IPS DF 6.9 (cell line): Measurements from ENCODE around the gene FCHO1.
"Not testable (repeated sequence)": the region's sequence is repeated elsewhere in the genome, so short reads cannot be mapped to it uniquely, and the experiment has no call there.

Source experiments
- DNase-seq: peaks from one replicate; pipeline ENCODE4 v3.0.0-alpha.2; 2013; ENCODE audit warnings: low read depth, low spot score
- H3K27ac ChIP-seq: one replicate; pipeline ENCODE4 v1.5.1; 2013; ENCODE audit warnings: low read length, control low read depth
- H3K27me3 ChIP-seq: 2 replicates; pipeline ENCODE4 v1.6.1; 2013; ENCODE audit warnings: mild to moderate bottlenecking, low read length; ENCODE audit not compliant: control insufficient read depth, insufficient read depth
- H3K36me3 ChIP-seq: 2 replicates; pipeline ENCODE4 v1.6.1; 2013; ENCODE audit warnings: low read length; ENCODE audit not compliant: control insufficient read depth, insufficient read depth
- H3K4me1 ChIP-seq: 2 replicates; pipeline ENCODE4 v1.6.1; 2013; ENCODE audit warnings: low read length; ENCODE audit not compliant: control insufficient read depth, insufficient read depth
- H3K4me3 ChIP-seq: 2 replicates; pipeline ENCODE4 v1.5.1; 2013; ENCODE audit warnings: mild to moderate bottlenecking, low read length
- H3K9me3 ChIP-seq: 2 replicates; pipeline ENCODE4 v1.6.1; 2013; ENCODE audit warnings: low read length, inconsistent platforms; ENCODE audit not compliant: control insufficient read depth, insufficient read depth
- WGBS: extraction: QIAGEN DNeasy Blood & Tissue Kit; methylation state at CpG from one replicate; pipeline ENCODE4 v1.1.7; 2013; ENCODE audit warnings: mixed read lengths, missing lambda C conversion rate; ENCODE audit not compliant: insufficient read length, insufficient coverage; 5-methylcytosine and 5-hydroxymethylcytosine counted together

FCHO1 gene

DNA sequence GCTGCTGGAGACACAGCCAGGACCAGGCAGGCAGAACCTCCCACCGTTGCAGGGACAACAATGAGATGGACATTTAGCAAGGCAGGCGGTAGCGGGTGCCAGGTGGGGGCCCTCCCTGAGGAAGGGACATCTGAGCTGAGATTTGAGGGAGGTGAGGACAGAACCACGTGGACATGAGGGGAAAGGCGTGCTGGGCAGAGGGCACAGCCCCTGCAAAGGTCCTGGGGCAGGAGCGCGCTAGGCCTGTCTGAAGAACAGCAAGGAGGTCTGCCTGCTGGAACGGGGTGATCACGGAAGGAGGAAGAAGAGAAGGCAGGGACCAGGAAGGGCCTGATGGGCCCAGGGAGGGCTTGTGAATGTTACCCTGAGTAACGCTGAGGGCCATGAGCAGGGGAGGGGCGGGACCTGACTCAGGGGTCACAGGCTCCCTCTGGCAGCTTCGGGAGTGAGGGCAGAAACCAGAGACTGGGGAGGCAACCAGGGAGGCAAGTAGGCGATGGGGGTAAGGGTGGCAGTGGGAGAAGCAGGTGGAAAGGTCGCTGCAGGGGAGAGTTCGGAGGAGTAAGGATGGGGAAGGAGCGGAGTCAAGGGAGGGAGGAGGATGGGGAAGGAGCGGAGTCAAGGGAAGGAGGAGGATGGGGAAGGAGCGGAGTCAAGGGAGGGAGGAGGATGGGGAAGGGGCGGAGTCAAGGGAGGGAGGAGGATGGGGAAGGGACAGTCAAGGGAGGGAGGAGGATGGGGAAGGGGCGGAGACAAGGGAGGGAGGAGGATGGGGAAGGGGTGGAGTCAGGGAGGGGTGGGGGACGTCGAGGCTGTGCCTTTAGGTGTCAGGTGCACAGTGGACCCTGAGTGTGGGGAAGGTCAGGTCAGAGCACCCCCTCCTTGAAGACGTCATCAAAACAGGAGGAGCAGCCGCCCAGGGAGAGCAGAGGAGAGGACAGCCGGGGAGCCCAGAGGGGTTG is 28.0 kb downstream of the FCHO1 start:
- H3K4me3 ChIP-seq = peak overlapping the region; percentile 27; the same call in 1 of the 2 replicates
- WGBS = no CpG with 5 or more reads among the region's 25 CpGs
- H3K27me3 ChIP-seq = no peaks in the 10 kb centered on the region
- 0 out of 2 replicates have a peak, but pooled peaks cover 4% of the 10 kb centered on the region for H3K36me3 ChIP-seq
- H3K9me3 ChIP-seq = no peaks in the 10 kb centered on the region
- DNase-seq = peak; percentile 94
- peaks cover 2% of the 10 kb centered on the region; the same call in 1 of the 2 replicates for H3K4me1 ChIP-seq
- H3K27ac ChIP-seq = no peak overlapping the region

DNA sequence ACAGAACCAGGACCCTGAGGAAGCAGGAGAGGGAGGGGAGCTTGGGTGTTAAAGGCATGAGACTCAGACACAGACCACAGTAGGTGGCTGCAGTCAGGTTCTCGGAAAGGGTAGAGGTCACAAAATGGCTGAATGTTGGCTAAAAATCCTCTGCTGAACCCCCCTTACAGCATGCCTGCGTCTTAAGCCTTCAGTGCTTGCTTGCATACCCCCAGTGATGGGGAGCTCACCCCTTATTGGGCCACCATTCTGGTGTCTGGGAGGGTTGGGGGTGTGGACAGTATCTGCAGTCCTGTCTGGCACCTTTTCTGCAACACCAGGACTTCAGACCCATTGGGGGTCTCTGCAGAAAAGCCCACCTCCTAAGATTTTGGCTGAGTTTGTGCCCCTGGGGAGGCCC is 29.5 kb downstream of the FCHO1 start:
- no CpG with 5 or more reads among the region's 2 CpGs for WGBS
- 0 out of 2 replicates have a peak, but pooled peaks cover 4% of the 10 kb centered on the region for H3K36me3 ChIP-seq

DNA sequence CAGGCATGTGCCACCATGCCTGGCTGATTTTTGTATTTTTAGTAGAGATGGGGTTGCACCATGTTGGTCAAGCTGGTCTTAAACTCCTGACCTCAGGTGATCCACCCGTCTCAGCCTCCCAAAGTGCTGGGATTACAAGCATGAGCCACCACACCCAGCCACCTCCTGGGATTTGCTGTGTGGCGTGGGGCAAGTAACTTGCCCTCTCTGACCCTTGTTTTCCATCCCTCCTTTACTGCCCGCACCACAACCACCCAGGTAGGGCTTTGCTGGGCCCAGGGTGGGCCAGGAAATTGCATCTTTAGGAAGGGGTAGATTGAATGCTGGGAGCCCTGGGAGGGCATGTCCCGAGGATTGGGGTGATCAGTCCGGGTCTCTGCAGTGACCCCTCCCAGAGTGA is 32.4 kb downstream of the FCHO1 start:
- H3K27me3 ChIP-seq, DNase-seq, H3K27ac ChIP-seq, H3K9me3 ChIP-seq, H3K36me3 ChIP-seq, H3K4me1 ChIP-seq, H3K4me3 ChIP-seq: not testable (repeated sequence)
- WGBS = no CpG with 5 or more reads among the region's 5 CpGs

More for the DNA sequence above, 29.5 kb downstream of the FCHO1 start:
- Histone ChIP-seq H3K27me3 (no peaks in the 10 kb centered on the region), H3K27ac (no peak overlapping the region), H3K4me1 (no peaks in the 10 kb centered on the region; the same call in 1 of the 2 replicates), H3K4me3 (no peak overlapping the region), H3K9me3 (no peaks in the 10 kb centered on the region)
- DNase-seq = no peak

DNA sequence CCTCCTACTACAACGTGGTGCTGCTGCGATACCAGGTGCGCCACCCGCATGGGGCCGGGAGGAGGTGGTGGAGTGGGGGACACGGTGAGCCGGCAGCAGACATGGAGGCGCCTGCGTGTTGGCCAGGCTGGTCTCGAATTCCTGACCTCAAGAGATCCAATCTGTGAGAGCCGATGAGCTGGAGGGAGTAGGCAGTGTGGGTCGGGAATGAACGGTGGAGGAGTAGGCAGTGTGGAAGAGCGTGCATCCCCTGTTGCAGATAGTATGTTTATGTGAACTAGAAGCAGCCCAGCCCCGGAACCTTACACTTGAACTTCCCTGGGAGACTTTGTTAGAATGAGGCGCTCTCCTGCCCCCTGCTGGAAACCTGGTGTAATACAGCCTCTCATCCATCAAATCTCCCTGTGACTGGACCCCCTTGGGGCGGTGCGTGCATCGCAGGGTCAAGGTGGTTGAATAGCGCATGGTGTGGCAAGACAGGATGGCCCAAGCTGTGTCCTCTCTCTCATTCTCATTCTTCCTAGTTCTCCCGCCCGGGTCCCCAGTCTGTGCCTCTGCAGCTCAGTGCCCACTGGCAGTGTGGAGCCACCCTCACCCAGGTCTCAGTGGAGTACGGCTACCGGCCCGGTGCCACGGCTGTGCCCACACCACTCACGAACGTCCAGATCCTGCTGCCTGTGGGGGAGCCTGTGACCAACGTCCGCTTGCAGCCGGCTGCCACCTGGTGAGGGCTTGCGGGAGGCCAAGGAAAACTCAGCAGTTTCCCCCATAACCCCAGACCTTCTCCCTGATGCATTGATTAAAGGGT is 33.1 kb downstream of the FCHO1 start:
- no peaks in the 10 kb centered on the region for H3K9me3 ChIP-seq
- no CpG with 5 or more reads among the region's 32 CpGs for WGBS
- H3K4me3 ChIP-seq = no peak overlapping the region
- no peaks in the 10 kb centered on the region for H3K27me3 ChIP-seq
- no peak for DNase-seq
- H3K27ac ChIP-seq = no peak overlapping the region
- H3K4me1 ChIP-seq = no peaks in the 10 kb centered on the region; the same call in 1 of the 2 replicates
- 0 out of 2 replicates have a peak, but pooled peaks cover 4% of the 10 kb centered on the region for H3K36me3 ChIP-seq

GRCh38 chr19:17787274-17787913 is 36.1 kb downstream of the FCHO1 start:
- DNase-seq = no peak
- Histone ChIP-seq H3K36me3 (0 out of 2 replicates have a peak, but pooled peaks cover 4% of the 10 kb centered on the region), H3K4me3 (no peak overlapping the region), H3K27ac (no peak overlapping the region), H3K27me3 (no peaks in the 10 kb centered on the region), H3K4me1 (no peaks in the 10 kb centered on the region; the same call in 1 of the 2 replicates), H3K9me3 (no peaks in the 10 kb centered on the region)
- WGBS = no CpG with 5 or more reads among the region's 14 CpGs

DNA sequence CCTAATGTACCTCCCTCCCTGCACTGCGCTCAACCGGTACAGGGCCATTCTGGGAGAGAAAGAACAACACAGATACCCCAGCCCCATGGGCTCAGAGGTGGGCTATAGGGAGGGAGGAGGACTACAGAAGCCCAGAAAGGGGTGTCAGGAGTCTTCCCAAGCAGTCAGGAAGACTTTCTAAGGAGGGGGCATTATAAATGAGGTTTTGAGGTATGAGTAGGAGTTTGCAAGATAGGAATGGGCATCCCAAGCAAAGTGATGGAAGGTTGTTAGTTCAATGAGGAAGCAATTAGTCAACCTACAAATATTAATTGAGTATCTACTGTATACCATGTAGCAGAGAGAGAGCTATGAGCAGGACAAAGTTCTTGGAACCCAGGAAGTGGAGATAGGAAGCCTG is 37.4 kb downstream of the FCHO1 start:
- H3K9me3 ChIP-seq = no peaks in the 10 kb centered on the region
- H3K27me3 ChIP-seq = no peaks in the 10 kb centered on the region
- no peak for DNase-seq
- H3K36me3 ChIP-seq = no peaks in the 10 kb centered on the region
- no peak overlapping the region for H3K4me3 ChIP-seq
- no peaks in the 10 kb centered on the region; the same call in 1 of the 2 replicates for H3K4me1 ChIP-seq
- no peak overlapping the region for H3K27ac ChIP-seq
- no CpG with 5 or more reads among the region's 2 CpGs for WGBS

DNA sequence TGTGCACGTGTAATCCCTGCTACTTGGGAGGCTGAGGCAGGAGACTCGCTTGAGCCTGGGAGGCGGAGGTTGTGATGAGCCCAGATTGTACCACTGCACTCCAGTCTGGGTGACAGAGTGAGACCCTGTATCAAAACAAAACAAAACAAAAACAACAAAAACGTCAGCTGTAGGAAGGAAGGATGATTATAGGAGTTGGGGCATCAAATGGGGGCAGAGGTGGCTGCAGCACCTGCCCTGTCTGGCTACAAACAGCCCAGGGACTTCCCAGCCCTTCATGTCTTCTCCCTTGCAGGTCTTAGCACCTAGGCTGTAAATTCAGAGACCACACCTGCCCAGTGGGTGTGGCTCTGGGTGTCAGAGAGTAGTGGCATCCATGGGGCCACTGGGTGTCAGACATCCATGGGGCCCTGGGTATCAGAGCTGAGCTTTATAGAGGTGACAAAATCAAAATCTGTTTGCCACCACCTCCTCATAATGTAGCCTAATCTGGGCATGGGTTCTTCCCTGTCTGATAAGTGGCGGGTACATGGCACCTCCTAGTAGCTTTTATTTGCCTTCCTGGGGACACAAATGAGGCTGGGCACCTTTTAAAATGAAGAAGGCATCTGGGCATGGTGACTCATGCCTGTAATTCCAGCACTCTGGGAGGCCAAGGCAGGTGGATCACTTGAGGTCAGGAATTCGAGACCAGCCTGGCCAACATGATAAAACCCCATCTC is 38.9 kb downstream of the FCHO1 start:
- Histone ChIP-seq H3K9me3 (no peaks in the 10 kb centered on the region), H3K4me3 (no peak overlapping the region), H3K36me3 (no peaks in the 10 kb centered on the region), H3K4me1 (no peaks in the 10 kb centered on the region), H3K27me3 (no peaks in the 10 kb centered on the region), H3K27ac (no peak overlapping the region)
- WGBS = no CpG with 5 or more reads among the region's 6 CpGs
- no peak for DNase-seq

DNA sequence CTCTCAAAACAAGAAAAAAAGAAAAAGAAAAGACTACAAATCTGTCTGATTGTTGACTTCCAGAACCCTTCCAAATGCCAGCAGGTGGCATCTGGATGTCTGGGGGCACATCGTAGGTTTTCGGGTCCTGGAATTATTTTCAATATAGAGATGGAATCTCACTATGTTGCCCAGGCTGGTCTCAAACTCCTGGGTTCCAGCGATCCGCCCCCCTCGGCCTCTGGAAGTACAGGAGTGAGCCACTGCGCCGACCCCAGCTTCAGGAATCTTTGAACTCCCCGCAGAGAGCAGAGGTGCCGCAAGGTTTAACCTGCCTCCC is 43.1 kb downstream of the FCHO1 start:
- DNase-seq = no peak
- H3K36me3 ChIP-seq = no peaks in the 10 kb centered on the region
- H3K4me1 ChIP-seq = peaks cover 2% of the 10 kb centered on the region; the same call in 1 of the 2 replicates
- H3K27ac ChIP-seq = no peak overlapping the region
- no peaks in the 10 kb centered on the region for H3K27me3 ChIP-seq
- WGBS = no CpG with 5 or more reads among the region's 9 CpGs
- H3K4me3 ChIP-seq = peak overlapping the region; percentile 38; the same call in 1 of the 2 replicates
- no peaks in the 10 kb centered on the region for H3K9me3 ChIP-seq

GRCh38 chr19:17794731-17795494 is 43.6 kb downstream of the FCHO1 start, which contains the start of gene B3GNT3:
Gene B3GNT3, plus strand, starts transcription at chr19:17795138. Its CDS starts 12,670 bp downstream, at chr19:17807808.
- Histone ChIP-seq H3K9me3 (no peaks in the 10 kb centered on the region), H3K27me3 (no peaks in the 10 kb centered on the region), H3K27ac (no peak within 1 kb of the TSS), H3K4me1 (peaks cover 2% of the 10 kb centered on the region; the same call in 1 of the 2 replicates), H3K4me3 (peak within 1 kb of the TSS; percentile 38; the same call in 1 of the 2 replicates), H3K36me3 (no peaks in the 10 kb centered on the region)
- DNase-seq = no peak
- WGBS = no CpG with 5 or more reads among the region's 50 CpGs
